ENCODE measurements around the gene DNM1L. TPM values are rescaled to one million over a fixed set of nuclear protein-coding genes. Genes with fewer than 3 reads are reported as not detected.

Gene DNM1L
- total RNA-seq, 1 donor from 2014 or later: 209 TPM

Small RNA genes within 50 kb of the gene (small RNA-seq; reads per million reads assigned to genes)
- not detected for gene RF00019

Other genes starting within 250 kb of the DNM1L start
- 24.1 TPM for gene YARS2, start 76.6 kb downstream of the DNM1L start, total RNA-seq
- 7.3 TPM for gene PKP2, start 217.5 kb downstream of the DNM1L start, total RNA-seq

All from frontal cortex (tissue), 1 donor.